Measurements from ENCODE around the gene TBC1D3B. TPM values are rescaled to one million over a fixed set of nuclear protein-coding genes. Genes with fewer than 3 reads are reported as not detected.
A peak's percentile ranks its signal among the peaks of the same experiment; 100 is the strongest.
"Not testable (repeated sequence)": the region's sequence is repeated elsewhere in the genome, so short reads cannot be mapped to it uniquely, and the experiment has no call there.

The TBC1D3B gene
- total RNA-seq, 1 donor from 2014 or later = 3.3 TPM

DNA sequence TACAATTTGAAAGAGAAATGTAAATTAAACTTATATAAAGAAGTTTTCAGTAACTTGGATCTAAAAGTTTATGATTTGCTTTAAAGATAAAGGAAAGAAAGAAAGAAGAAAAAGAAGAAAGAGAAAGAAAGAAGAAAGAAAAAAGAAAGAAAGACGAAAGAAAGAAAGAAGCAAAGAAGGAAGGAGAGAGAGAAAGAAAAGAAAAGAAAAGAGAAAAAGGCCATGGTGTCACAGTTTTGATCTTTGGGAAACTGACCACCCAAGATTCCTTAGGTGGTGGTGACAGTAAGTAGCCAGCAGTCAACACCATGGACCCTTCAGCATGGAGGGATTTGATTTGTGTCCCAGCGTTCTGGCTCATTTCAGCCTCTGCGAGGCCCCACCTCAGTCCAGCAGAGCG, 24.7 kb upstream of the TBC1D3B start:
- DNase-seq = not testable (repeated sequence)

DNA sequence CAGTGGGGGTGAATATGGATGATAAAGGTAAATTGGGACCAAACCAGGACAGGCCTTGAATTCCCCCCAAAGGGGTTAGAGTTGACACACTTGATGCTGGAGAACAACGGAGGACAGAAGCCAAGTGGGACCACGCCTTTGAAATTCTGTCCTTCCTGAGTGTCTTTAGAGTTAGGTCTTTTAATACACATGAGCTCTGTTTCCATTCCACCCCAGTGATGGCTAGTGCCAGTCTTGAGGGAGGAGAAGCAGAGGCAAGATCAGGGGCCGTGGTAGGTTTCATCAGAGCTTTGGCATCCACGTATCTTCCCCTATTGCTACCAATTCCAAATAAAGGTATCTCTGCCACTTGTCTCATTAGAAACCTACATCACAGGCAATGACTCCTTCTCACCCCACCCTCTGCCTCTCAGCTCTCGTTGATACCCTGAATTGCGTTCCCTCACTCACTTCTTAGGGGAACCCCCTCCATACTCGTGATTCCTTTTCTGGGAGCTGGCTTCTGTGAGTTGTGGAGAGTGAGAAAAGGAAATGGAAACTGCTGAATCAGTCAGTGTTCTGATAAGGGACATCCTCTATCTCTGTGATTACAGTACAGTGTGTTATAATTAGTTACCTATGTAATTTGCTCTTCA, 22.5 kb upstream of the TBC1D3B start:
- no peak for DNase-seq

DNA sequence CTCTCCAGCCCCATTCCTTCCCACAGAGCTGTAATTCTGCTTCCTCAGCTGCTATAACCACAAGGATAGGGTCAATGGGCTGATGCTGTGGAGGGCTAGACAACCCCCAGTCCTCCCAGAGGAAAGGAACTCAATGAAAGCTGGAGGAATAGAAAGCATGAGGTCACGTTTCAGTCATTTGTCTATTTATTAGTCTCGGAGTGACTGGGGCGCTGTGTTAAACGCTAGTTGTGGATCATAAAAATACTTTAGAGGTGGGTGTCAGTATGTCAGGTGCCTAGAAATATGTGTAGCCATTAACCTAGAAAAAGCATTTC, 20.9 kb upstream of the TBC1D3B start:
- DNase-seq = no peak

DNA sequence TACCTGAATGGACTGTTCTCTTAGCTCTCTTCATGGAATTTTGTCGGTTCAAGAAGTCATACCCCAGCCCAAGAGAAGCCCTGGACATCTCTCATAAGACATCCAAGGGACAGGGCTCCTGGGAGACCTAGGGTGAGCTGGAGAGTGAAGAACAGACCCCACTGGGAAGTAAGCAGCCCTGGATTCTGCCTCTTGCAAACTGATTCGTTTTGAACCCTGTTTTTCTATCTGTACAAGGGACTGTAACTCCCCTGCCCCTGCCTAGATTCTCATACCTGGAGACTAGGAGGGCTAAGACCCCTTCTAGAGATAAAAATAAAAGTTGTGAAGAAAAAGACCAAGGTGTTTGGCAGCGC, 19.7 kb upstream of the TBC1D3B start:
- DNase-seq = no peak

DNA sequence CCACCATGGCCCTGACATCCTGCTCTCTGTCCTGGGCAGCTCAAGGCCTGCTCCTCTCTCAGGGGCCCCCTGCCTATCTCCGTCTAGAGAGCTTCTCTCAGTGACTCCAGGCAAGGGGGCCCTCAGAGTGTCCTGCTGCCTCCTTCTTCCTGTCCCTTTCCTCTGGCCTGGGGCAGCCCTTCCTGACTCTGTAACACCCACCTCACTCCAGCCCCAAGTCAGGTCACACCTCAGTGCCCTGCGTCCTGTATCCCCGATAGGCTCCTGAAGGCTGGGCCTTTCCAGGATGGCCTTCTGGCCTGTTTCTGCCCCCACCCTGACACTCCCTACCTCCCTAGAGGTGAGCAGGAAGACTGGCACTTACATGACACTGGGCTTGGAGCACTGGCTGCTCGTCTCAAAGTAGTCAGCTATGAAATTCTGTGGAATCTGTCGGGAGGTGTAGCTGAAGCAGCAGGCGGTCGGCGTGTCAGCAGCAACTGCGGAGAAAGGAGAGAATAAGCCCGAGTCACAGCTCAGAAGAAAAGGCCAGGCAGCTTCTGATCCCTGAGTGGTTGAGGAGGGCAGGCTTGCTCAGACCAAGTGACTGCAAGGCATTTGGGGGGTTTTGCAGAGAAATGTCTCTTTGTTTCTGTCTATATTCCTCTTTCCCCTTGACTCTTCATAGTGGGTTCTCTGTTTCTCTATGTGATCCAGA, 19.1 kb upstream of the TBC1D3B start:
- no peak for DNase-seq

DNA sequence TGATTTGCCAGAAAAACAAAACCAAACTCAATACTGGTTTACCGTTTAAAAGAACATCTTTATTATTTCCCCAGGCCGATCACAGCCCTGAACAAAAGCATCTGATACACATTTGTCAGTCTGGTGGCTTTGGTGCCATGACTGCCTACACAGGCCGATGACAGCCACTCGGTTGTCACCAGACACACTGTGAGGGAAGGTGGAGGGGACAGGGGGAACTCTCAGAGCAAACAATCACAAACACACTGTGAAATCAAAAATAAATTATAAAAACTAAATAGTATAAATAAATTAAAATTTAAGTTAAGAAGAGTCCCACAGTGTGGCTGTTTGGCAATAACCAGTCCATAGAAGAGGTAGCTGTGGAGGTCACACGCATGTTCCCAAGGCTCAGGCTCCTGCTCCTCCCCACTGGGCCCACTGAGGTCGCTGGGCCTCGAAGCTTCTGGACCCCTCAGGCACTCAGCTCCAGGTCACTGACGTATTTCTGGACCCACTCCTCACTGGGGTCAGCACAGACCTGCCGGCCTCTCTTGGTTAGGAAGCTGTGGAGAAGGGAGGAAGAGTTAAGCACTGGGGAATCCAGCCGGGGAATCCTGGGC, 18.5 kb upstream of the TBC1D3B start:
- not testable (repeated sequence) for DNase-seq

DNA sequence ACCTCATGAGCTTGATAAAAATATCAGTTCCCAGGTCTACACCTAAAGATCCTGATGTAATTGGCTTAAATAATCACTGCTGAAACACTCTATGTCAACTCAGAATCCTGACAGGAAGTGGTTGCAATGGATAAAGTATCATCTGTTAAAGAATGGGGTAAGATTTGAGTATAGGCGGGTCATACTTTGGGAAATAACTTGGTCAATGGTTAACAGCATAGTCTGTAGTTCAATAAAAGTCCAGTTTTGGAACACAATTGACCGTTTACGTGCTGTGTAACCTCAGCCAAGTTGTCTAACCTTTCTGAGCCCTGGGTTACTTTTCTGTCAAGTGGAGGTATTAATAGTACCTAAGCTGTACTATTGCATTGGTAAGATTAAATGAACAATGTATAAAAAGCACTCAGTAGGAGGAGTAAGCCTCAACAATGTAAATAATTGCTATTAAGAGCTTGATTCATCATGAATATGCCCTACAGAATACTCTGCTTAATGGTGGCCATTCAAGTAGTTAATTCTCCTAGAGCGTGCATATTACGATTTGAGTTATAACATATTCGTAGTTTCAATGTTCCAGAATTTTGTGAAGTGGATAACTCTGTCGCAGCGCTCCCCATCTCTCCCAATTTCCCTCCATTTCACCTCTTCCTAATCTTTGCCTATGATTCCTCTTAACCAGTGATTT, 17.9 kb upstream of the TBC1D3B start:
- DNase-seq = not testable (repeated sequence)

DNA sequence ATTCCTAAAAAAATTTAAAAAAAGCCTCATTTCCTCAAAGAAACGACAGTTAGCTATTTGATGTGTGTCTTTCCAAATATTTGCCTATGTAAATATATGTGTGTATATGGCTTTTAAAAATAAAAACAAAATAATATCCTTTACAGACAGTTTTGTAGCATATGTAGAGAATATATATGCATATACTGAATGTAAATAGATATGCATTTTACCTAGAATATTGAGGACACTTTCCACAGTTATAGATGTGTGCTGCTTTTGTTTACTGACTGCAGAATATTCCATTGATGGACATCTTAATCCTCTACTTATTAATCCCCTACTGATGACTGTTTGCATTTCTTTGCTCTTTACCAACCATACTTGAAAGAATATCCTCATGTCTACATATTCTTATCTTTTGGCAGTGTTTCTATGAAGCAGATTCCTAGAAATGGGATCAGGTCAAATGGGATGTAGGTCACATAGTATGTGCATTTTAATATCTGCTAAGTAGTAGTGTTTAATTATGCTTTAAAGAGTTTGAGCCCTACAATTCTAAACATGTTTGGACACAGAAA, 16.9 kb upstream of the TBC1D3B start:
- DNase-seq = no peak

DNA sequence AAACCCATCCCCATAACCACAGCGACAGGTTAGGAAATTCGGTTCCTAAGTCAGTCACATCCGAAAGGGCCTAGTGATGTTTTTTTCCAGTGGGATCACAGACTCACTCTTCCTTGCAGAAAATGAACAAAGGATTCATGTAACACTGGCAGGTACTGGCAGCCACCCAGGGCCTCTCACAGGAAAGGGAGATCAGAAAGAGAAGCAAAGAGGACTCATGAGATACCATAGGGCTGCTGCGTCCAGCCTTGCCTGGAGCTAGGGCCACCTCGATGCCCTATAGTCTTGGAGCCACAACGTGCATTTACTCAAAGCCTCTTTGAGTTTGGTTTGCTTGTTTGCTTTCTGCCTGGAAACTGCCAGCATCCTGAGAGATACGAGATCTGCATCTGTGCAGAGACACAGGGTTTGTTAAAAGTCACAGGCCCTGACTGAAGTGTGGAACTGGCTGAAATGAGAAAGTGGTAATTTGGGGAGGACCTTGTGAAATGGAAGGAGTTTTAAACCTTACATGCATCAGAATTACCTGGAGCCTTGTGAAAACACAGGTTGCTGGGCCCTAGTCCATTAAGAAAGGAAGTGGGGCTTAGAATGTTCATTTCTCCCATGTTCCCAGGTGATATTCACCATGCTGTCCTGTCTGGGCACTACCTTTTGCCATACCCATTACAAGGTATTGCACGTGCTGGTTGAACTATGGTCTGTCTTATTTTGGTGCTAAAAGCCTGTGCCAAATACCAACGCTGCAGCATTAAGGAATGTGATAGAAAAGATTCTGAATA, 14.3 kb upstream of the TBC1D3B start:
- DNase-seq = not testable (repeated sequence)

DNA sequence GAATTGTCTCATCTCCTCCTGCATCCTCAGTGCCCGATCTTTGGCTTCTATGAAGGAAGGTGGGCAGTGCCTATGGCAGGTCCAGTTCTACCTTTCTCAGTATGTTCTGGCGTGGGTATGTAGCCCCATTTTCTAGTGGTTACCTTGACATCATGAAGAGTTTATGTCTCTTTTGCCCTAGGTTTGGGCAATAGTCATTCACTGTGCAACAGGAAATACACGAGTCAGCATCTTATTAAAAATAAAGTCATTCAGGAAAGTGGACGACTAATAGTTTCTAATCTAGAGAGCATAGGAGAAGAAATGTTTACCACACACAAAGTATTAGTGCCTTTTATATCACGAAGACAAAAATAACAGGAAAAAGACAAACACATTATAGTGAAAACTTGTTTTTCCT, 13.6 kb upstream of the TBC1D3B start:
- not testable (repeated sequence) for DNase-seq

DNA sequence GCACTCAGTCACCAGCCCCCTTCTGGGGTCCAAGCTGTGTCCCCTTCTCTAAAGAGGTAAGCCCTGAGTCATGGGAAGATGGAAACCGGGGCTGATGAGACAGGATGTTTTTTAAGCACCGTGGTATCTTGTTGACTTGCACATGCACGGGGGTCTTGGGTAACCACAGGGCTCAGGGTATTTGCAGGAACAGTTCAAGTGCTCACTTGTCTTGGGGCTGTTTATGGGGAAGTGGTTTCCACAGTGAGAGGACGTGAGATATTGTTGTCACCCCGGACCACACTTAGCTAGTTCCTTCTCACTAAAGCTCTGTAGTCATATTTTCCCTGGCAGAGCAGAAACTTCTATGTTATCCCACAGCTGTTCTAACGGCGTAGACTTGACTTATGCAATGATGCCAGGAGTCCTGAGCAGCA, 12.5 kb upstream of the TBC1D3B start:
- DNase-seq = peak; percentile 15

DNA sequence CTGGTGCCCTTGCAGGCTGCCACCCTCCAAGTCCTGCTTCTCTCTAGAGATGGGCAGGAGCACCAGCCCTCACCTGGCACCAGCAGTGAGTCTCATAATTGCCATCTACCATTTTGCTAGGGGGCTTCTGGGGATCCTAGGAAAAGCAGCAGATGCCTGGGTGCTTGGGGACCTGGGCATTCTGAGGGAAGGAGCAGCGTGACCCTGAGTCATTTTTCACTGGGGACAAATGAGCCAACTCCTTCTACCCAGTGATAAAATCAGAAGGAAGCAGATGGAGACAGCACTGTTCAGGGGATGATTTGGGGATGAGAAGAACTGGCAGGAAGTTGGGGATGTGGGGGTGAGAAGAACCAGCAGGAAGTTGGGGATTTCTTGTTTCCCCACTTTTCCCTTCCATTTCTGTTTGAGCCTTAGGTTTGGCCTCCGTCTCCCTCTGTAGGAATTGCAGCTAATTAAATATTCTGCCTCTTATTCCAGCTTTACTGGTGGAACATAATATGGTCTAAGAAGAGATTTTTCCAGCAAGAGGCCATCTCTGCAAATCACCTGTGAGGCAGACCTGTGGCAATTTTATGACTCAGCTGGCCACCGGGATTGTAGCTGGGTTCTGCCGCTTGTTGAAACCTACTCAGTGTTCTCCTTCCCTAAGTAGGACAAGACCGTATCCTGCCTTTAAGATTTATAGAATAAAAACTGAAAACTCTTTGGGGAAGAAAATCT, 11.7 kb upstream of the TBC1D3B start:
- not testable (repeated sequence) for DNase-seq

DNA sequence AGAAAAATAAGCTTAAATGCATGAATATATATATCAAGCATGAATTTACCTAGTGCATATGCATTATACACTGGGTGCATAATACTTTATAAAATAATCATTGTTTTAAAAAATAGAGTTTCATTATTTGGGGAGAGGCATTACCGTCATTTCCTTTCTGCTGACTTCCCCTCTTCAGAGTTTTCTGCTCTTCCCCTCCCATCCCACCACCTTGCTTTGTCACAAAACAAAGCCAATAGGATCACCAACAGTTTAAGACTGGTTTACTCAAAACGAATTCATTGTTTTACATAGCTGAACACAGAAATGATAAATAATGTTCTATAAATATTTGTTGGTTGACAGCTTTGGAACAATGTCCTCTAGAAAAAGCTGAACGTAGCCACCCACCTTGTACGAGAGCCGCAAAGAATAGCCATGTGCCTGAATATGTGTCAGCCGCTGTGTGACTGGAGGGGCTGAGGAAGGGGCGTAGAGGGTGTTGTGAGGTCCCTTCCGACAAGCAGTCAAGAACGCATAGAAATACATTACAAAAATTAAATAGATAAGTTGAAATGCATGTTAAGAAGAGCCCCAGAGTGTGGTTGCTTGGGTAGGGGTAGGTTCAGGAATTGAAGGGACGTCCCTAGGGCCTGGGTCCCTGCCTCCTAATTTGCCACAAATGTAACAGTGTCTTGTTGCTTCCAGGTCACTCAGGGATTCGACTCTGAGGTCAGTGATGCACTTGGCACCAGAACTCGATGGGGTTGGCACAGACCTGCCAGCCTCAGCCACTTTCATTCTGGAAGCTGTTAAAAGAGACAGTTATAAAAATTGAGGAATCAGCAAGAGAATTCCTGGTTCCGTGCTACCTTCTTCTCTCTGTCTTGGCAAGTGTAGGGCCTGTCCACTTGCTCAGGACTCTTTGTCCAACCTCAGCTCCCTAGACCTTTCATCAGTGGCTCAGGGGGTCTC, 10.7 kb upstream of the TBC1D3B start:
- not testable (repeated sequence) for DNase-seq

DNA sequence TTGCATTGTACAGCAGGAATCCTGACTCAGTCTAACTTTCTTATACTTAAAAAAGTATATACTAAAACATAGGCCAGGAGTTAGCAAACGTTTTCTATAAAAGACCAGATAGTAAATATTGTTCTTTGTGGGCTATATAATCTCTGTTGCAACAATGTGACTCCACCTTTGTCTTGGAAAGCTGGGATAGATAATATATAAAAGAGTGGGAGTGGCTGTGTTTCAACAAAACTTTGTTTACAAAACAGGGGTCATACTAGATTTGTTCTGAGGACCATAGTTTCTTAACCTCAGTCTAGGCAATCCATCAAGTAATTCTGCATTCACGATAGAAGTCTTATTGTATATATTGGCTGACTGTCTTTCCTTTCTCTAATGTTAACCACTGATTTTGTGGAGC, 9.0 kb upstream of the TBC1D3B start:
- no peak for DNase-seq

DNA sequence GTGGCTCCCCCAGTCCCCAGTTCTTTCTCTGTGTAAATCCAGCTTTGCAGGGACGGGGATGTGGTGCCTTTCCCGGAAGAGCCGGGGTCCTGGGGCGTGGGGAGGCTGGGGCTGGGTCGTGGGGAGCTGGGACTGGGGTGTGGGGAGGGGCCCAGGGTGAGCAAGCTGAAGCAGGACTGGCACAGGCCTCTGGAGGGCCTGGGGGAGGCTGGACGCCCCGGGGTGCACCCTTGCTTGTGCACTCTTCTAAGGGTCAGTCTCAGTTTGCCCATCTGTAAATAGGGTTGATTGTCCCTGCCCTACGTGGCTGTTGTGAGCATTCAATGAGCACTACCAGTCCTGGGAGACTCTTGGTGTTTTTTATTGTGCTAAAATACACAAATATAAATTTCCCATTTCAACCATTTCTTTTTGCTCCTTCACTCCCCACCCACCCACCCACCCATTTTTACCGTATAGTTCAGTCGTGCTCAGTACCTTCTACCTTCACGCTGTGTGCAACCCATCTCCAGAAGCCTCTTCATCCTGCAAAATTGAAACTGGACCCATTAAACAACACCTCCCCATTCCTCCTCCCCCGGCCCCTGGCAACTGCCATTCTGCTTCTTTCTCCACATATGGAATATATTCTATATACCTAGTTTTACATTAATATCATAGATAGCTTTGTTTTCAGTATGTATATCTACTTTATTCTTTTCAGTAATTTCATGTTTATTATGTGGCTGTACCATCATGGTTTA, 7.8 kb upstream of the TBC1D3B start:
- no peak for DNase-seq

DNA sequence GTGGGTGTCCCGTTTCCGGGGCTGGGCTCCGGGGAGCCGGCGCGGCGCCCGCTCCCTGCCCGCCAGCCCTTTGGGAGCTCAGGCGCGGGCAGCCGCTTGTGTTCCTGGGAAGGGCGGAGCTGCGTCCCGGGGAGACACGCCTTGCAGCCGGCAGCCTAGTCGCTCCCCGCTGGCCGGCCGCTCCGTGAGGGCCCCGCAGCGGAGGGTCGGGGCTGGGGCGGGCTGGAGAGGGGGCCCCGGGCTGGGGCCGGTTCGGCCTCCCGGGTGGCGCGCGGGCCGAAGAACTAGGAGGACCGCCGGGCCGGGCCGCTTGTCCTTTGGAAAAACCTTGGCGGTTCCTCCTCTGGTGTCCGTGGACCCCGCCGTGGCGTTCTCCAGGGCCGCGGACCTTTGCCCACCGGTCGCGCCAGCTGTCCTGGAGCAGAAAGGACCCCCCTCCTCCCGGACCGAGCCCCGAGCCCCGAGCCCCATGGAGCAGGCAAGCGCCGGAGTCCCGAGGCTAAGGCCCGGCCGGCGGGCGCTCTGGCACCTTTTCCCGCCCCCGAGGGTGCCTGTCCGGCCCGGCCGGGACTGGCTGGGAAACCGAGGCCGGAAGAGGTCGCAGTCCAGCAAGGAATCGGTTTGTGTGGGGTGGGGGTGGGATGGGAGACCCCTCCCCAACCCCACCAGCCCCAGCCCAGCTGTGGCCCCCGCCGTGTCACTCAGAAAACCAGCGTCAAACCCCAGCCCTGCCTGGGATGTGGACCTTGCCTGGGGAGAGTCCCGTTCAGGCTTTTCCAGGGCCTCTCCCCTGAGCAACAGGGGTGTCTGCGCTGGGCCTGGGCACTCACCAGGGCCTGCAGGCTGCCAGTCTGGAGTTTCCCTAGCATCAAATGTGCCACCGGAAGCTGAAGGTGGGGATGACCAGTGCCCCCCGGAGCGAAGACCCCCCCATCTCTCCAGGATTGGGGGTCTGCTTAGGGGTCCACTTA, 6.8 kb upstream of the TBC1D3B start:
- peak; percentile 71 for DNase-seq

DNA sequence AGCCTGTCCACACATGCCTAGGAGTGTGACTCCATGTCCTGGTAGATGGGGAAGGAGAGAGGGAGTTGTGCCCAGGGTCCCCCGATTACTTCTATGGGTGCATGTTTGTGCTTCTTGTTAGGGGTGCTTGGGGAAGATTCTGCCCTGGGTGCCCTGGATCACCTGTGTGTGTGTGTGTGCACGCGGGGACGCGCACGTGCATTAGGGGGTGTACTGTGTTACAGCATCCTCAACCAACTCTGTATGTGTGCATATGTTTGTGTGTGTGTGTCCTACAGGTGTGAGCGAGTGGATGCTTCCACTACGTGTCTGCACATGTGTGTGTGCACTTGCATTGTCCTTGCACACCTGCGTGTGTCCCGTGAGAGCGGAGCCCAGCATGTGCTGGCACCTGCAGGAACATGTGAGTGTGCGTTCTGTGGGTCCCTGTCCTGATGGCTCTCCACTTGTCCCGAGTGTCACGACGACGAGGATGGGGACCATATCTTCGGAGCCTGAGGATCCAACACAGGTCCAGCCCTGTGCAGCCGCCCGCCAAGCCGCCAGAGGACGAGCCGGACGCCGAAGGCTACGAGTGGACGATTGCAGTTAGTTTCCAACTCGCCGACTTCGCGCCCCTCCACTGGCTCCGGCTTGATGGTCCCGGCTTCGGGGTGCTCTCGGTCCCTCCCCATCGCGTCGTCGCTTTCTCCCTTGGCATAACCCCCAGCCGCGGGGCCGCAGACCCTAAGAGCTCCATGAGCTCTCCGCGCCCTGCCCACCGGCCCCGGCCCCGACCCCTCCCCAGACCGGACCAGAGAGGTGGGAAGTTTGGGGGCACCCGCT, 6.0 kb upstream of the TBC1D3B start:
- peak; percentile 7 for DNase-seq

All from tongue (tissue), 2 donors.